CD14-positive monocyte (primary cell): ENCODE data around the gene PPA1. TPM values are rescaled to one million over a fixed set of nuclear protein-coding genes. Genes with fewer than 3 reads are reported as not detected.

Source experiments
- DNase-seq, 3 donors: peaks; one replicate each; pipeline ENCODE4 v3.0.0-alpha.2; 2011 to 2022
- H2AFZ ChIP-seq: 2 replicates; pipeline ENCODE4 v1.6.0; 2012; ENCODE audit warnings: mild to moderate bottlenecking, low read depth, low read length, inconsistent platforms; ENCODE audit not compliant: insufficient read depth, poor library complexity, severe bottlenecking
- H3K27ac ChIP-seq, 2 donors: 1 replicate in 1 of 2; 2 replicates in 1 of 2; pipeline ENCODE4 v1.5.1; 2012 to 2013; ENCODE audit warnings: low read length in 2 of 2, control low read depth in 1 of 2, inconsistent platforms in 1 of 2, low read depth in 1 of 2, mild to moderate bottlenecking in 1 of 2
- H3K27me3 ChIP-seq, 2 donors: one replicate each; pipeline versions ENCODE4 v1.6.0 to v1.6.1; 2011 to 2013; ENCODE audit warnings: low read length in 2 of 2; ENCODE audit not compliant: control insufficient read depth in 2 of 2, insufficient read depth in 2 of 2
- H3K36me3 ChIP-seq, 2 donors: replicated peaks in 1 of 2; 1 replicate in 1 of 2; 2 replicates in 1 of 2; pipeline versions ENCODE4 v1.5.1 to v1.6.1; 2012 to 2013; ENCODE audit warnings: low read length in 2 of 2, control low read depth in 1 of 2, inconsistent platforms in 1 of 2, mild to moderate bottlenecking in 1 of 2; ENCODE audit not compliant: insufficient read depth in 2 of 2, control insufficient read depth in 1 of 2
- H3K4me1 ChIP-seq, 2 donors: 1 replicate in 1 of 2; 2 replicates in 1 of 2; pipeline versions ENCODE4 v1.5.1 to v1.6.1; 2012 to 2013; ENCODE audit warnings: low read length in 2 of 2, control low read depth in 1 of 2, inconsistent platforms in 1 of 2, mild to moderate bottlenecking in 1 of 2, moderate library complexity in 1 of 2; ENCODE audit not compliant: insufficient read depth in 2 of 2, control insufficient read depth in 1 of 2
- H3K4me2 ChIP-seq: replicated peaks from 2 replicates; pipeline ENCODE3; 2012; ENCODE audit warnings: low read length, moderate library complexity, mild to moderate bottlenecking; ENCODE audit not compliant: poor library complexity, severe bottlenecking; ENCODE audit errors: extremely low read depth
- H3K4me3 ChIP-seq, 3 experiments: fragments of 200-600 bp in 1 of 3; sonication (generic) in 1 of 3; replicated peaks in 1 of 3; 1 replicate in 2 of 3; 2 replicates in 1 of 3; pipeline ENCODE4 v1.5.1; 2011 to 2013; ENCODE audit warnings: low read length in 3 of 3, mild to moderate bottlenecking in 3 of 3, control low read depth in 2 of 3, low read depth in 2 of 3, inconsistent platforms in 1 of 3, moderate library complexity in 1 of 3
- H3K79me2 ChIP-seq: 2 replicates; pipeline ENCODE4 v1.6.0; 2012; ENCODE audit warnings: mild to moderate bottlenecking, control low read depth, inconsistent platforms, low read length, moderate library complexity; ENCODE audit not compliant: insufficient read depth
- H3K9ac ChIP-seq: 2 replicates; pipeline ENCODE4 v1.6.0; 2017; ENCODE audit warnings: low read length, mild to moderate bottlenecking; ENCODE audit not compliant: insufficient read depth, poor library complexity, severe bottlenecking
- H3K9me3 ChIP-seq, 2 donors: replicated peaks in 1 of 2; 1 replicate in 1 of 2; 2 replicates in 1 of 2; pipeline versions ENCODE4 v1.5.1 to v1.6.1; 2012 to 2013; ENCODE audit warnings: low read length in 2 of 2, control low read depth in 1 of 2; ENCODE audit not compliant: control insufficient read depth in 1 of 2, insufficient read depth in 1 of 2
- H4K20me1 ChIP-seq: 2 replicates; pipeline ENCODE4 v1.6.0; 2012; ENCODE audit warnings: mild to moderate bottlenecking, low read length, control low read depth, moderate library complexity; ENCODE audit not compliant: insufficient read depth
- H3K27ac Mint-ChIP-seq, 7 donors: one replicate each; pipeline ENCODE4 v1.8.0; 2020; ENCODE audit warnings: mild to moderate bottlenecking in 7 of 7, mixed read lengths in 7 of 7, moderate library complexity in 6 of 7, inconsistent platforms in 2 of 7
- H3K27me3 Mint-ChIP-seq, 3 donors: one replicate each; pipeline ENCODE4 v1.8.0; 2021 to 2022; ENCODE audit warnings: low read depth in 3 of 3, mild to moderate bottlenecking in 3 of 3, mixed read lengths in 3 of 3, moderate library complexity in 3 of 3, inconsistent platforms in 1 of 3
- H3K36me3 Mint-ChIP-seq, 2 donors: one replicate each; pipeline ENCODE4 v1.8.0; 2020; ENCODE audit warnings: mixed read lengths in 2 of 2, inconsistent platforms in 1 of 2, mild to moderate bottlenecking in 1 of 2
- H3K4me1 Mint-ChIP-seq: one replicate; pipeline ENCODE4 v1.8.0; 2020; ENCODE audit warnings: mild to moderate bottlenecking, mixed read lengths
- H3K4me3 Mint-ChIP-seq, 2 donors: one replicate each; pipeline ENCODE4 v1.8.0; 2020; ENCODE audit warnings: mild to moderate bottlenecking in 2 of 2, mixed read lengths in 2 of 2, moderate library complexity in 1 of 2
- H3K9me3 Mint-ChIP-seq, 7 donors: one replicate each; pipeline ENCODE4 v1.8.0; 2020 to 2022; ENCODE audit warnings: mixed read lengths in 7 of 7, mild to moderate bottlenecking in 6 of 7, moderate library complexity in 6 of 7, inconsistent platforms in 2 of 7
- WGBS: methylation state at CpG from one replicate; pipeline ENCODE4 v1.1.5; 2013; ENCODE audit warnings: missing lambda C conversion rate; ENCODE audit not compliant: insufficient coverage; 5-methylcytosine and 5-hydroxymethylcytosine counted together
- intact Hi-C, 2 donors: fragments of 100-400 bp; cut with micrococcal nuclease; formaldehyde crosslinking; loops; one replicate each; pipeline versions ENCODE4 v1.15.0 to v1.15.1; 2023
- polyA plus RNA-seq, 3 donors: library from polyadenylated mRNA; depleted of rRNA in 1 of 3; unstranded in 2 of 3; stranded (reverse) in 1 of 3; fragments of 300-500 nt in 2 of 3; fragments of >200 nt in 1 of 3; fragmentation: Illumina TruSeq in 2 of 3; gene quantifications; 1 replicate in 2 of 3; 2 replicates in 1 of 3; pipeline ENCODE4 v1.2.3, GENCODE V29; 2012 to 2021
- TF ChIP-seq, protein P1 (sequence below): fragments of 200-600 bp; IDR thresholded peaks from one replicate; pipeline ENCODE4 v1.8.0; 2022; ENCODE audit warnings: antibody characterized with exemption, mild to moderate bottlenecking

PPA1 gene
- polyA plus RNA-seq, 3 donors, result 30.9 to 125 (median 112) TPM

DNA sequence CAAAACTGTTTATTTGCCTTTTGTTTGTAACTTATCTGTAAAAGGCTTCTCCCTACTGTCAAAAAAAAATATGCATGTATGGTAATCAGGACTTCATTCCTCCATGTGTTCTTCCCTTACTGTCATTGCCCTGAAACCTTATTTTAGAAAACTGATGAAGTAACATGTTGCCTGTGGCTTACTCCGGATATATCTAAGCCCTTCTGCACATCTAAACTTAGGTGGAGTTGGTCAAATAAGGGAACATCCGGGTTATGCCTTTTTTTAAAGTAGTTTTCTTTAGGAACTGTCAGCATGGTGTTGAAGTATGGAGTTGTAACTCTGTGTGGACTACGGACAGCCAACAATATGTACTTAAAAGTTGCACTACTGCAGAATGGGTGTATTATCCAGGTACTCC lies 69.1 kb downstream of the PPA1 start:
- Mint-ChIP-seq H3K27ac (peak overlapping the region in 2 of 7 donors; percentile 18 to 46), H3K4me1 (peaks cover 55% of the 10 kb centered on the region), H3K27me3 (no peaks in the 10 kb centered on the region), H3K9me3 (no peaks in the 10 kb centered on the region), H3K36me3 (peaks cover 39 to 61% of the 10 kb centered on the region in 2 donors), H3K4me3 (peak overlapping the region in 1 of 2 donors; percentile 30)
- DNase-seq, result no peak
- peaks cover 39 to 50% of the 10 kb centered on the region in 2 donors for H3K4me1 ChIP-seq
- no peaks in the 10 kb centered on the region for H3K27me3 ChIP-seq
- H3K9me3 ChIP-seq, result no peaks in the 10 kb centered on the region
- no CpG with 5 or more reads among the region's 3 CpGs for WGBS
- intact Hi-C loops, result no loop called here
- H4K20me1 ChIP-seq, result peaks cover 99% of the 10 kb centered on the region
- peak overlapping the region in 1 of 2 donors; percentile 55 for H3K27ac ChIP-seq
- peak overlapping the region; percentile 39 for H3K4me2 ChIP-seq
- H3K79me2 ChIP-seq, result peaks cover 99% of the 10 kb centered on the region
- H3K4me3 ChIP-seq, result peak overlapping the region in 1 of 3 experiments; percentile 32
- TF ChIP-seq, protein P1, sequence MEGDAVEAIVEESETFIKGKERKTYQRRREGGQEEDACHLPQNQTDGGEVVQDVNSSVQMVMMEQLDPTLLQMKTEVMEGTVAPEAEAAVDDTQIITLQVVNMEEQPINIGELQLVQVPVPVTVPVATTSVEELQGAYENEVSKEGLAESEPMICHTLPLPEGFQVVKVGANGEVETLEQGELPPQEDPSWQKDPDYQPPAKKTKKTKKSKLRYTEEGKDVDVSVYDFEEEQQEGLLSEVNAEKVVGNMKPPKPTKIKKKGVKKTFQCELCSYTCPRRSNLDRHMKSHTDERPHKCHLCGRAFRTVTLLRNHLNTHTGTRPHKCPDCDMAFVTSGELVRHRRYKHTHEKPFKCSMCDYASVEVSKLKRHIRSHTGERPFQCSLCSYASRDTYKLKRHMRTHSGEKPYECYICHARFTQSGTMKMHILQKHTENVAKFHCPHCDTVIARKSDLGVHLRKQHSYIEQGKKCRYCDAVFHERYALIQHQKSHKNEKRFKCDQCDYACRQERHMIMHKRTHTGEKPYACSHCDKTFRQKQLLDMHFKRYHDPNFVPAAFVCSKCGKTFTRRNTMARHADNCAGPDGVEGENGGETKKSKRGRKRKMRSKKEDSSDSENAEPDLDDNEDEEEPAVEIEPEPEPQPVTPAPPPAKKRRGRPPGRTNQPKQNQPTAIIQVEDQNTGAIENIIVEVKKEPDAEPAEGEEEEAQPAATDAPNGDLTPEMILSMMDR, result no peak
- H2AFZ ChIP-seq, result no peak overlapping the region
- peaks cover 27 to 53% of the 10 kb centered on the region in 2 donors for H3K36me3 ChIP-seq
- no peak overlapping the region for H3K9ac ChIP-seq

DNA sequence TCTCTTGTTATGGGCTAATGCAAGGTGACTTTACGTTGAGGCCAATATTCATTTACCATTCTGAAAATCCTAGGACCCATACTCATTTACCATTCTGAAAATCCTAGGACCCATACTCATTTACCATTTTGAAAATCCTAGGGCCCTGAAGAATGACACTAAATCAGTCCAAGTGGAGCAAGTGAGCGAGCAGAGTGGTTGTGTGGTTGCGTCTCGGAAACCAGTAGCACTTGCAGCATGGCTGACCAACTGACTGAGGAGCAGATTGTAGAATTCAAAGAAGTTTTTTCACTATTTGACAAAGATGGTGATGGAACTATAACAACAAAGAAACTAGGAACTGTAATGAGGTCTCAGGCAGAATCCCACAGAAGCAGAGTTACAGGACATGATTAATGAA lies 69.8 kb downstream of the PPA1 start:
- DNase-seq, result no peak
- no peaks in the 10 kb centered on the region for H3K9me3 ChIP-seq
- H4K20me1 ChIP-seq, result peaks cover 99% of the 10 kb centered on the region
- H3K27me3 ChIP-seq, result no peaks in the 10 kb centered on the region
- Mint-ChIP-seq H3K4me3 (no peak overlapping the region), H3K27me3 (no peaks in the 10 kb centered on the region), H3K4me1 (peaks cover 48% of the 10 kb centered on the region), H3K9me3 (no peaks in the 10 kb centered on the region), H3K27ac (peak overlapping the region in 1 of 7 donors; percentile 65), H3K36me3 (peaks cover 43 to 66% of the 10 kb centered on the region in 2 donors)
- peak overlapping the region; percentile 54 for H3K4me2 ChIP-seq
- WGBS, result no CpG with 5 or more reads among the region's 4 CpGs
- H3K79me2 ChIP-seq, result peaks cover 96% of the 10 kb centered on the region
- peak overlapping the region in 1 of 3 experiments; percentile 10 for H3K4me3 ChIP-seq
- peaks cover 32 to 42% of the 10 kb centered on the region in 2 donors for H3K4me1 ChIP-seq
- intact Hi-C loops, result no loop called here
- peaks cover 34 to 60% of the 10 kb centered on the region in 2 donors for H3K36me3 ChIP-seq
- TF ChIP-seq, protein P1, result no peak
- H3K27ac ChIP-seq, result peak overlapping the region in 1 of 2 donors; percentile 55
- H3K9ac ChIP-seq, result no peak overlapping the region
- H2AFZ ChIP-seq, result no peak overlapping the region
